ENCODE results near the gene ITFG1.

Gene ITFG1

GRCh38 chr16:47460711-47461597 is at the start of gene ITFG1, which contains the start of gene PHKB:
Gene ITFG1 (minus strand): TSS chr16:47461063. CDS start chr16:47461045, 18 bp downstream.
Gene PHKB (plus strand): TSS chr16:47461331. CDS start chr16:47461351, 20 bp downstream.
- TF ChIP-seq CTCF (IDR thresholded peaks at IDR 0.05; ENCODE audit: low read depth, low read length) = no peak
- peak within 1 kb of the TSS; percentile 95 for H3K4me3 ChIP-seq (ENCODE audit: low read depth, low read length)

- H3K4me3 ChIP-seq (ENCODE audit: low read depth, low read length) = no peak overlapping the region
- TF ChIP-seq CTCF (IDR thresholded peaks at IDR 0.05; ENCODE audit: low read depth, low read length) = no peak
Measured at GRCh38 chr16:47507701-47508100, 46.8 kb upstream of the ITFG1 start.

- H3K4me3 ChIP-seq (ENCODE audit: low read depth, low read length) = no peak overlapping the region
- no peak for TF ChIP-seq CTCF (IDR thresholded peaks at IDR 0.05; ENCODE audit: low read depth, low read length)
Measured at GRCh38 chr16:47506800-47507199, 45.9 kb upstream of the ITFG1 start.

GRCh38 chr16:47504599-47504998 is 43.7 kb upstream of the ITFG1 start:
- TF ChIP-seq CTCF (IDR thresholded peaks at IDR 0.05; ENCODE audit: low read depth, low read length) = no peak
- no peak overlapping the region for H3K4me3 ChIP-seq (ENCODE audit: low read depth, low read length)

- TF ChIP-seq CTCF (IDR thresholded peaks at IDR 0.05; ENCODE audit: low read depth, low read length) = no peak
Measured at GRCh38 chr16:47503936-47504335, 43.1 kb upstream of the ITFG1 start.

GRCh38 chr16:47499700-47500264 is 38.9 kb upstream of the ITFG1 start:
- TF ChIP-seq CTCF (IDR thresholded peaks at IDR 0.05; ENCODE audit: low read depth, low read length) = no peak
- H3K4me3 ChIP-seq (ENCODE audit: low read depth, low read length) = no peak overlapping the region

More at GRCh38 chr16:47503936-47504335, 43.1 kb upstream of the ITFG1 start:
- H3K4me3 ChIP-seq (ENCODE audit: low read depth, low read length) = no peak overlapping the region

Data from WI38 (cell line).